Measurements from ENCODE around the gene TBXA2R.

Gene TBXA2R

DNA sequence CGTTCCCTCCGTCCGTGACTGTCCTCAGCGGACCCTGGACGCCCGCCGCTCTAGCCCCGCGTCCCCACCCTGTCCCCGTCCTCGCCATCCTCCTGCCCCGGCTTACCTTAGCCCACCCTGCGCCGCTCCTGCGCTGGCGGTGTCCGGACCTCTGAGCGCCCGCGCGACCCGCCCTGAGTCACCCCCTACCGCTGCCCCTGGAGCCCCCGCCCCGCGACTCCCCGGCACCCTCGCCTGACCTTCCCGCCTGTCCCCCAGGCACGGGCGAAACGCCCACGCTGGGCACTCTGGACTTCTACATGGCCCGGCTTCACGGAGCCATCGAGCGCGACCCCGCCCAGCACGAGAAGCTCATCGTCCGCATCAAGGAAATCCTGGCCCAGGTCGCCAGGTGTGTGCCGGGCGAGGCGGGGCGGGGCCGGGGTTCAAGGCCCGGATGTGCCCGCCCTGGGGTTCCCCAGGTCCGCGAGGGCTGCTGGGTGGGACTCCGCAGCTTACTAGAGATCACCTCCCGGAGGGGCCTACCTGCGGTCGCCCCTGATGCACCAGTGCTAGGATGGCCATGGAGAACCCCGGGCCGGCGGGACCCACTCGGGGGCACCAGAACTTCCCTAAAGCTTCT lies 28.8 kb downstream of the TBXA2R start:
- Mint-ChIP-seq H3K4me1 (peaks cover 18% of the 10 kb centered on the region), H3K27me3 (ENCODE audit: low read depth, poor library complexity) (peaks cover 82% of the 10 kb centered on the region), H3K4me3 (no peak overlapping the region), H3K36me3 (ENCODE audit: low read depth) (peaks cover 20% of the 10 kb centered on the region), H3K27ac (no peak overlapping the region), H3K9me3 (no peaks in the 10 kb centered on the region)
- TF ChIP-seq, protein P1, sequence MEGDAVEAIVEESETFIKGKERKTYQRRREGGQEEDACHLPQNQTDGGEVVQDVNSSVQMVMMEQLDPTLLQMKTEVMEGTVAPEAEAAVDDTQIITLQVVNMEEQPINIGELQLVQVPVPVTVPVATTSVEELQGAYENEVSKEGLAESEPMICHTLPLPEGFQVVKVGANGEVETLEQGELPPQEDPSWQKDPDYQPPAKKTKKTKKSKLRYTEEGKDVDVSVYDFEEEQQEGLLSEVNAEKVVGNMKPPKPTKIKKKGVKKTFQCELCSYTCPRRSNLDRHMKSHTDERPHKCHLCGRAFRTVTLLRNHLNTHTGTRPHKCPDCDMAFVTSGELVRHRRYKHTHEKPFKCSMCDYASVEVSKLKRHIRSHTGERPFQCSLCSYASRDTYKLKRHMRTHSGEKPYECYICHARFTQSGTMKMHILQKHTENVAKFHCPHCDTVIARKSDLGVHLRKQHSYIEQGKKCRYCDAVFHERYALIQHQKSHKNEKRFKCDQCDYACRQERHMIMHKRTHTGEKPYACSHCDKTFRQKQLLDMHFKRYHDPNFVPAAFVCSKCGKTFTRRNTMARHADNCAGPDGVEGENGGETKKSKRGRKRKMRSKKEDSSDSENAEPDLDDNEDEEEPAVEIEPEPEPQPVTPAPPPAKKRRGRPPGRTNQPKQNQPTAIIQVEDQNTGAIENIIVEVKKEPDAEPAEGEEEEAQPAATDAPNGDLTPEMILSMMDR (IDR thresholded peaks at IDR 0.05) = no peak
- DNase-seq = no peak

DNA sequence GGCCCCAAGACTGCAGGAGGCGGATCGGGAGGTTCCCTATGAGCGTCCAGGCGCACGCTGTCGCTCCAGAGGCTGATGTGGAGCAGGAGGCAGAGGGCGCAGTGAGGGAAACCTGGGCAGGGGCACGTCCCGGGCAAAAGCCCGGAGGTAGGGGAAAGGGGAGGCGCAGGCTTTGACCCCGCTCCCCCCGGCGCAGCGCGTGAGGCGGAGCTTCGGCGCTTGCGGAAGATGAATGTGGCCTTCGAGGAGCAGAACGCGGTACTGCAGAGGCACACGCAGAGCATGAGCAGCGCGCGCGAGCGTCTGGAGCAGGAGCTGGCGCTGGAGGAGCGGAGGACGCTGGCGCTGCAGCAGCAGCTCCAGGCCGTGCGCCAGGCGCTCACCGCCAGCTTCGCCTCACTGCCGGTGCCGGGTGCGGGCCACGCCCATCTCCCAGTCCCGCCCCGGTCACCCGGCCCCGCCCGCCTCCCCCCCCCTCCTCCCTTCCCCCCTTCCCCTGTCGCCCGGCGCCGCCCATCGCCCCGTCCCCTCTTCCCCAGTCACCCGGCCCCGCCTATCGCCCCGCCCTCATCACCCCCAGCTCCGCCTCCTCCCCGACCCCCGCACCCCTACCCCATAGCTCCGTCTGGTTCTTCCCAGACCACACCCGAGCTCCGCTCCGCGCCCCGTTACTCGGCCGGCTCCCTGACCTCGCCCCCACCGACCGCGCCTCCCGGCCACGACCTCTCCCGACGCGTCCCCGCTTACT lies 29.8 kb downstream of the TBXA2R start:
- H3K36me3 Mint-ChIP-seq (ENCODE audit: low read depth) = peaks cover 20% of the 10 kb centered on the region

DNA sequence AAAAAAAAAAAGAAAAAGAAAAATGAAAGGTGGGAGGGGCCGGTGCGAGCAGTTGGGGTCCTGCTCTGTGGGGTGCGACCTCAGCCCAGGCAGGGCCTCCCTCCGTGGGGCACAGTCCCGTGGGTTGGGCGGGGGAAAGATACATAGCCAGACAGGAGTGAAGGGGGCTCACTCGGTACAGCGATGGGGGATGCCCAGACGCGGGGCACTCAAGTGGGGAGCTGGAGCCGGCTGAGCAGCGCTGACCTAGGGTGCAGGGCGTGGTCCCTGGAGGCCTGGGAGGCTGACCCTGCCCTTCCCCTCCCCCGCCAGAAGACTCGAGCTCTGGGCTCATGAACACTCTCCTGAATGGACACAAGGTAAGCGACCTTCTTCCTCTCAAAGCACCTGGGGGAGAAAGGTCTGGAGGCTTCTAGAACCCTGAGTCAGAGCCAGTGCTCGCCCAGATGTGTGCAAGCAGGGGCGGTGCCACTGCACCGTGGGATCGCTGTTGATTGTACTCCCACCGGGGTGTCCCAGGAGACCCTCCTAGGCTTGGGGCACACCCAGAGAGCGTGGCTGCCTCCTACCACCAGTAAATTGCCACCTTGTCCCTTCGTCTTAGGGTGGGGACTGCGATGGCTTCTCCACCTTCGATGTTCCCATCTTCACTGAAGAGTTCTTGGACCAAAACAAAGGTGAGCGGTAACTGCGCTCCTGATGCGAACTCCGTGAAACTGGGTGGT lies 30.6 kb downstream of the TBXA2R start:
- H3K4me3 Mint-ChIP-seq = peak overlapping the region; percentile 75
- peaks cover 70% of the 10 kb centered on the region for H3K27me3 Mint-ChIP-seq (ENCODE audit: low read depth, poor library complexity)
- TF ChIP-seq, protein P1 (IDR thresholded peaks at IDR 0.05) = no peak
- no peak for DNase-seq
- H3K27ac Mint-ChIP-seq = no peak overlapping the region
- H3K9me3 Mint-ChIP-seq = no peaks in the 10 kb centered on the region
- peaks cover 20% of the 10 kb centered on the region for H3K36me3 Mint-ChIP-seq (ENCODE audit: low read depth)
- H3K4me1 Mint-ChIP-seq = peaks cover 28% of the 10 kb centered on the region

More for the DNA sequence above, 29.8 kb downstream of the TBXA2R start:
- peak; percentile 83 for DNase-seq
- TF ChIP-seq, protein P1 (IDR thresholded peaks at IDR 0.05) = no peak
- H3K9me3 Mint-ChIP-seq = no peaks in the 10 kb centered on the region
- H3K27me3 Mint-ChIP-seq (ENCODE audit: low read depth, poor library complexity) = peaks cover 76% of the 10 kb centered on the region
- peaks cover 22% of the 10 kb centered on the region for H3K4me1 Mint-ChIP-seq
- no peak overlapping the region for H3K27ac Mint-ChIP-seq
- peak overlapping the region; percentile 75 for H3K4me3 Mint-ChIP-seq

DNA sequence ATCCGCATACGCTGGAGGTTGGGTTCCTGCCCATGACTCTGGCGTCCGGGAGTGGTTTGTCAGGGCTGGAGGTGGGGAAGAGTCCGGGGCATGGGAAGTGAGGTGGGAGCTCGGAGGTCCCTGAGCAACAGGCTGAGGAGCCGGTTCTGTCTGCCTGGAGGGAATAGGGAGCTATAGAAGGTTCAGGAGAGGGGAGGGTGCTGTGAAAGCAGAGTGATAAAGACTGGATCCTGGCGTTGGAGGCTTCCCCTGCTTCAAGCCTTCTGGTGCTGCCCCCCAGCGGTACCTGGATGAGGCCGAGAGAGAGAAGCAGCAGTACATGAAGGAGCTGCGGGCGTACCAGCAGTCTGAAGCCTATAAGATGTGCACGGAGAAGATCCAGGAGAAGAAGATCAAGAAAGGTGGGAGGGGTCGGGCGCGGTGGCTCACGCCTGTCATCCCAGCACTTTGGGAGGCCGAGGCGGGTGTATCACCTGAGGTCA lies 31.4 kb downstream of the TBXA2R start:
- H3K9me3 Mint-ChIP-seq = no peaks in the 10 kb centered on the region
- no peak overlapping the region for H3K27ac Mint-ChIP-seq

DNA sequence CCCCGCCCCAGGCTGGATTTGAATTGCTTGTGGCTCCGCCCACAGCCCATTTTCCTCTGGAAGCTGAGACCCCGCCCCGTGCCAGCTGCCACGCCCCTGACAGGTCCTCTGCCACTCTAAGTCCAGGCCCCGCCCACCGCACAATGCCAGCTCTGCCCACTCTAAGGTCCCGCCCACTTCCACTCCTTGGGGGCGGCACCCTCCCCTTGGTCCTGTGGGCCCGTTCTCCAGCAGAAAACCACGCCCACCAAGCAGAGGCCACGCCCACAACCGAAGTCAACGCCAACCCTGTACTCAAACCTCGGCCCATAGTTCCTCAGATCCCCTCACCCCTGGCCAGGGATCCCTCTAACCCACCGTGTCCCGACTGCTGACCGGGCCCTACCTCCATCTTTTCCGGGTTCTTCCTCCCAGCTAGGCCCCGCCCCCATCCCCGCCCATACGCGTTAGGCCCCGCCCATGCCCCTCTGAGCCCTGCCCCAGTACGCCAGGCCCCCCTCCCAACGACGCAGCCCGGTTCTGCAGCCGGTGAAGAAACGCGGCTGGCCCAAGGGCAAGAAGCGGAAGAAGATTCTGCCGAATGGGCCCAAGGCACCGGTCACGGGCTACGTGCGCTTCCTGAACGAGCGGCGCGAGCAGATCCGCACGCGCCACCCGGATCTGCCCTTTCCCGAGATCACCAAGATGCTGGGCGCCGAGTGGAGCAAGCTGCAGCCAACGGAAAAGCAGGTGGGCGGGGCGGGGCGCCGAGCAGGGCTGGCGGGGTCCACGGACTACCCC lies 32.6 kb downstream of the TBXA2R start:
- H3K27me3 Mint-ChIP-seq (ENCODE audit: low read depth, poor library complexity) = peaks cover 51% of the 10 kb centered on the region
- H3K36me3 Mint-ChIP-seq (ENCODE audit: low read depth) = peaks cover 20% of the 10 kb centered on the region
- TF ChIP-seq, protein P1 (IDR thresholded peaks at IDR 0.05) = no peak
- H3K4me1 Mint-ChIP-seq = peaks cover 36% of the 10 kb centered on the region
- peak; percentile 94 for DNase-seq
- no peak overlapping the region for H3K27ac Mint-ChIP-seq
- H3K9me3 Mint-ChIP-seq = no peaks in the 10 kb centered on the region
- H3K4me3 Mint-ChIP-seq = peak overlapping the region; percentile 79

More for the DNA sequence above, 31.4 kb downstream of the TBXA2R start:
- Mint-ChIP-seq H3K4me3 (peak overlapping the region; percentile 75), H3K27me3 (ENCODE audit: low read depth, poor library complexity) (peaks cover 63% of the 10 kb centered on the region), H3K4me1 (peaks cover 33% of the 10 kb centered on the region), H3K36me3 (ENCODE audit: low read depth) (peaks cover 20% of the 10 kb centered on the region)
- TF ChIP-seq, protein P1 (IDR thresholded peaks at IDR 0.05) = no peak
- peak; percentile 45 for DNase-seq

Data from nephron progenitor cell (in vitro differentiated cells).